AG08396 (cell line): ENCODE results near the gene UXS1.

ENCODE experiments used
- DNase-seq: peaks from one replicate; pipeline ENCODE4 v3.0.0; 2012; ENCODE audit warnings: low spot score, mixed read lengths

UXS1 gene

DNA sequence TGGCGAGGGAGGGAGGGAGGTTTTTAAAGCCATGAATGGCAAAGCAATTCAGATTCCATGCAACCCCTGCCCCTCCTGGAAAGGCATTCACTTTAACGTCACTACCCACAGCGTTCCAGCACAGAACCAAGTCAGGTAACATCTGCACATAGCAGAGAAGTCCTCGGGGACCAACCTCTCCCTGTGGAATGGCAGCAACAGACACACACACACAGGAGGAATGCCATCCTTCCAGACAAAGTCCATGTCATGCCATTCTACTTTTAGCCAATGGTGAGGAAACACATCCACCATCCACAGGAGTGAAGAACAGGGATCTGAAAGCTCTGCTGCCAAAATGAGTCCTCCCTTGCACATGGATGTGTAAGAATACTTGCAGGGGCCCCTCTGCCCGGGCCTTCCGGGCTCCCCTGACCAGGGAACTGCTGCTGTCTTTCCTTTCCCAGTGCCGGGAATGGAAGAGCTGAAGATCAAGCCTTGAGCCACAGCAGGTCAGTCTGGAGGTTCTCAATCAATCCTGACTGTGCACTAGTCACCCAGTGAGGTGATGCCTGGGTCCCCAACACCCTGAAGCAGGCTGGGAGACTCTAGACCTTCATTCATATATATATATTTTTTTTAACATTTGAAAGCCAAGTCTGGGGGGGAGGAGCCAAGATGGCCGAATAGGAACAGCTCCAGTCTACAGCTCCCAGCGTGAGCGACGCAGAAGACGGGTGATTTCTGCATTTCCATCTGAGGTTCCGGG lies 63.7 kb downstream of the UXS1 start:
- no peak for DNase-seq

DNA sequence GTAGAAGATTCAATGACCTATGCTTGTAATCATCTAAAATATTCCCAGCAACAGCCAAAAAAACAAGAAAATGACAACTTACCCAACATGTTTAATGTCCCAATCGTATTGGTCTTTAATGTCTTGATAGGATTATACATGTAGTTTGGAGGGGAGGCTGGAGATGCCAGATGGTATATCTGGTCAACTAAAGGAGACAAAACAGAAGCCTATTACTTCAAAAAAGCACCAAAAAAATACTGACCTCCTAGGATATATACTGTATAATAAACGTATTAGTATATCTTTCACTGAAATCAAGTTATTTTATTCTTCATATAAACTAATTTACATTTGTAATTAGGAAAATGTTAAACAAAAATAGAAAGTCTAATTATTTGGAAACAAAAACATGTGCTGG lies 64.5 kb downstream of the UXS1 start:
- no peak for DNase-seq

GRCh38 chr2:106129150-106129549 lies 65.0 kb downstream of the UXS1 start:
- DNase-seq: no peak

DNA sequence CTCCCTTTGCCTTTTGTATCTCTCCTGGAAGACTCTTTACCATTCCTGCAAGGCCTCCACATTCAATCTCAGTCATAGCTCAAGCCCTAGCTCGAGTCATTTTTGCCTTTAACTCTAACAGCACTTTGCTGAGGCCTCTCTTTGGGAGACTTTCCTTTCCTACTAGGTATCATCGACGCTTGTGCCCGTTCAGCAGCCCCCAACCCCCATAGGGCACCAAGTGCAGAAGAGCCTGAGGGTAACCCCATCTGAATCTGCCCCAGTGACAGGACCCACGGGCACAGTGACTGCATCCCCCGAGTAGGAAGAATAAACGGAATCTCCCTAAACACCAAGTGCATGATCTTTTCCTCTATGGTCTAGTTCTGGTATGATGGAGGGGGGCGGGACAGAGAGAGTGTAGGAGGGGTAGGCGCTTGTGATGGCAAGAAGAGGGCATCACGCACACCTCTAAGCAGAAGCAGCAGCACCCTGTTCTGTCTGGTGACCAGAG lies 66.3 kb downstream of the UXS1 start:
- DNase-seq: no peak

DNA sequence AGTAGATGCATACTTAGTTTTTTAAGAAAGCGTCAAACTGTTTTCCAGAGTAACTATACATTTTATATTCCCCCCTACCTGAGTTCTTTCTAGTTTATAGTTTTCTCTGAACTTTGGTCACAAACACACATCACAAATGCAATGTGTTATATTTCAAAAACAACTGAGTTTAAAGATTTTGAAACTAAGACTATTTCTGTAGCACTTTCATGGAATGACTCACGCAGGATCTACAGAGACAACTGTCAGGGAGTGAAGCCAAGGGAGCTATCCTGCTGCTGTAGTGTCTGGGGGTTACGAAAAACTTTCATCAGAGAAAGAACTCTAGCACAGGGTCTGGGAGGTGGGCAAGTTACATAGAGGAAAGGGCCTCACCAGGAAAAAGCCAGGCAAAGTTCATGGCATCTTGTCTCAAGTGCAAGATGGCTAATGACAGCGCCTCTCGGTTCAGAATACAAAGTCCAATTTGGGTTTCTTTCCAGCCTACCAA lies 66.8 kb downstream of the UXS1 start:
- DNase-seq: no peak

DNA sequence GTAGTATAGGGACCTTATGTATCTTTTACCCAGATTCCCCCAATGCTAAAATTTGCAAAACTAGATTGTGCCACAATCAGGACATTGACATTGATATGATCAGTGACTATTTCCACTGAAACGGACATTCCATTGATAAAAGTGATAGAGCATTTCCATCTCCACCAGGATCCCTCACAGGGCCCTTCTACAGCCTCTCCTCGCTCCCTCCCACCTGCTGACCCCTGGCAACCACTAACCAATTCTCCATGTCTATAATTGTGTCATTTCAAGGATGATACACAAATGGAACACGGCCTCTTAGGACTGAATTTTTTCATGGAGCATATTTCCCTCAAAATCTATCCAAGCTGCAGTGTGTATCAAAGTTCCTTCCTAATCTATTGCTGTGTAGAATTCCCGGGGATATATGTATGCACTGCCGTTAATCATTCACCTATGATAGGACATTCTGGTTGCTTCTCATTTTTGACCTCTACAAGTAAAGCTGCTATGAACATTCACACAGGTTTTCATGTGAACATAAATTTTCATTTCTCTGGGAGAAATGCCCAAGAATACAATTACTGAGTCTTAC lies 67.3 kb downstream of the UXS1 start:
- no peak for DNase-seq

DNA sequence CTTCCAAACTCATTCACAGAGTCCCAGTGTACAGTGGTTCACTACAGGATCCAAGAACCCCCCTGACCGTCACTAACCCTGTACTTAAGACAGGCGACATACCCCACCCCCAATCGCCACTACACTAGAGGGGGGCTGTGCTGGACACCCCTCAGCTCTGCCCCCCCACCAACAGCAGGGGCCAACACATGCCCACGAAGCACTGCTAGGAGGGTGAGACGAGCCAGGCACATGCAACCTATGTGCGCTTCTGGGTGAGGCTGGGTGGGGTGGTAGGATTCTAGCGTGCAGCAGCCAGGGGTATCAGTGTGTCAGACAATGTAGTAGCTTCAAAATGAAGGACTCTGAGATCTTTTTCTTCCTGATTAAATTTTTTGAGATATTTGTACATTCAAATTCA lies 67.8 kb downstream of the UXS1 start:
- no peak for DNase-seq

GRCh38 chr2:106124905-106125549 lies 69.1 kb downstream of the UXS1 start:
- DNase-seq: no peak

DNA sequence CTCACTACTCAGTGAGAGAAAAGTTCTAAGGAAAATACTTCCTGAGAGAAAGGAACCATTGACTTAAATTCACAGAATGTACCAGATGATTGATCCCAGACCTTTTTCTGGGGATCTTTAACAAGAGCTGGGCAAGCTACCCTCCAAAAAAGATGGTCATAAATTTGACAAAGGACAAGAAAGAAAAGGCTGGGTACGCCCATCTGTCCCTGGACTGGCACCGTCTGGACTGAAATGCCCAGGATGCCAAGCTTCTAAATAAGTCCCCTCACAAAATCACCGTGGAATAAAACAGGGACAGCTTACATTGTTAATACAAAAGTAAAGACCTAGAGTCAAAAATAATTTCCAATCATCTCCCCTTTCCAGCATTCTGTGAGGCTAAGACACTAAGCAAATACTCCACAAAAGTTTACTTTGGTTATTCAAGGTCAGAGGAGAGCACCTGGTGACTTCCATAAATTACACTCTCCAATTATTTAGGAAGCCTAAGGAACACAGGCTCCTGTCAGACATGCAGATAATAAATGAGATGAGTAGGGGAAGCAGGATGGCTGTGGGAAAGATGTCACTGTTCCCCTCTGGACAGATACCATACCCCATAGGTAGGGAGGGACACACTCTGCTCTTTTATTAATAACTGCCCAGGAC lies 69.9 kb downstream of the UXS1 start:
- no peak for DNase-seq

DNA sequence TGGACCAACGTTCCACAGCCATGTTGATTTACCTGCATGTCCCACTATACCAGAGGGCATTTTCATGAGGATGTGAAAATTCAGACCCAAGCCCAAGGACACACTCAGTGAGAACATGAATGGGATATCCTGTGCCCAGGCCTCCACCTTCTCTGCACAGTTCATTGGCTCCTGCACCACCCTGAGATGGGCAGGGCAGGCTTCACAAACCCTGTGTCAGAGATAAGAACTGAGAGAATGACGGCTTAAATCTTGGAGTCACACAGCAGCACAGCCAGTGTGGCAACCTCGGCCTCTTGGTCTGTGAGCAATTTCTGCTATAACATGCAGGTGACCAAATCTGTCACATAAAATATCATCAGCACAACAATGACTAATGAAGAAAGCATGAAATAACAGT lies 71.9 kb downstream of the UXS1 start:
- DNase-seq: no peak

DNA sequence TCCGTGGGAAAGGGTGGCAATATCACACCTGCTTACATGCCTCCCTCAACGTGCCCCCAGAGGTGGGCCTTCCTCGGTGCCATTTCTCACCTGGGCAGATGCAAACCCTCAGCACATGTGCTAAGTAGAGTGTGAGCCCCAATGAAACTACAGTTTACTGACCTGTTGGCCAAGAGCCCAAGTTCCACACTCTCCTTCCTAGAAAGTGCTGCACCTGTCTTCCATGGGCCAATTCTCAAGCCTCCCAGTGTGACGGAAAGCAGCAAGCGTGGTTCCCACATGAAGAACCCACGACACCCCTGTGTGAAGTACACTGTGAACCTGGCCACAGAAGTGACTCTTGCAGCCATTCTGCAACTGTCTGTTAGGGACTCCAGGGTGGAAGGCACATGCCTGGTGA lies 73.7 kb downstream of the UXS1 start:
- no peak for DNase-seq

DNA sequence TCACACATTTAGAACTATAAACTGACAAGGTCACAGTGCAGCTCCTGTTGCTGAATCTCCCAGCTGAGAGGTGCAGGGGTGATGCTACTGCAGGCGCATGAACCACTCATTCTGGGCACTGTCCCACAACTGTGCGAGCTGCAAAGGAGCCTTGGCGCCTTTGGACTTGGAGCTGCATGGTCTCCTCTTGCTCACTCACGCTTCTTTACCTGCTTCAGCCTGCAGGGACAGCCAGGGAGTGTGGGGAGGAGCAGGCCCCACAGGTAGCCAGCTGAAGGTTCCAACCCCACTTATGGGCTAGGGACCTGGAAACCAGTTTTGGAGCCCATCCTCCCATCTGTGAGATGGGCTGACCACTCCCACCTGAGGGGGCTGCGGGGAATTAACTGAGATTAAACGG lies 75.0 kb downstream of the UXS1 start:
- DNase-seq: no peak

- DNase-seq: no peak
Observed at GRCh38 chr2:106117882-106118684, 76.0 kb downstream of the UXS1 start.

DNA sequence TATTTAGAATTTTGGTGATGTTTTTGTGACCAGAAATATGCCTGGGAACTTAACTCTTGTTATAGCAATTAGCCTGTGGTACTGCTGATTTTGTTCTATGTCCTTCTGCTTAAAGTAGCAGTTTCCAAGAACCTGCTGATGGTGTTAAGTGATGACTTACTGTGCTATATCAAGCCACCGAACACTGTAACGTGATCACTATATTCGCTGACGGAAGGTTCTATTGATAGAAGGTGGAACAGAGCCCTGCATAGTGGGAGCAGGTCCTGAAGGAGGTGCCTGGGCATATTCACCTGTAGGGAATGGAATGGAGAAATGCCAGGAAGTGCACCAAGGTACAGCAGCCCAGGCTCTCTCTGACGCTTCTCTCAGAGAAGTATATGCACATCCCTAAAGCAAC lies 76.8 kb downstream of the UXS1 start:
- DNase-seq: no peak

DNA sequence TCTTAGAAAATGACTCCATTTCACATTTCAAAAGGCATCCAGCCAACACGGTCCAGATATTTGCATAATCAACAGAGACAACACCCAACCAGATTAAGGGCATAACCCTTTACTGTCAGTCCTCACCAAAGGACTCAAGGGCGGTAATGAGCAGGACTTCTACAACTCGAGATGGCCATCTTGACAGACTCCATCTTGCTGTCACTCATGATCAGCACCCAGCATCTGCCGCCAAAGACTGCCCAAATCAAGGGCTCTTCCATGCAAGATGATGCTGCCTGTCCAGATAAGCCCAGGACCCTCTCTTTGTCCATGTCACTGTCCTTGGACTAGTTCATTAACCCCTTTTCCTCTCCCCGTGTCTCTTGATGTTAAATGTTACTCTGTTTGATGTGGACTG lies 77.9 kb downstream of the UXS1 start:
- no peak for DNase-seq

DNA sequence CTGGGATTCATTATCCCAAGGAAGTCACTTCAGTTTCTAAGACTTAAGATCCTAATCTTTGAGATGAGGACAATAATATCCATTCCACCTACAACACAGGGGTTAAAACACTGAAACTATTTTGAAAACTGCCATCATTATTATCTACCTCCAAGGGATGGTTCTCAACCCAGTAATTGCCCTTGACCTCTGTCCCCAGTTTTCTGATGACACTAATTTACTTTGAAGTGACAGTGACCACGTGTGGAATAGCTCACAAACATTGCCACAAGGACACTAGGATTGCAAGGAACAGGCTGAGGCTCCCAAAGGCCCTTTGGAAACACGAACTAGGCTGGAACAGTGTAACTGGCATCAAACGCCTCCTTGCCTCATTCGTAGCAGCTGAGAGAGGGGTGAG lies 78.4 kb downstream of the UXS1 start:
- DNase-seq: no peak

DNA sequence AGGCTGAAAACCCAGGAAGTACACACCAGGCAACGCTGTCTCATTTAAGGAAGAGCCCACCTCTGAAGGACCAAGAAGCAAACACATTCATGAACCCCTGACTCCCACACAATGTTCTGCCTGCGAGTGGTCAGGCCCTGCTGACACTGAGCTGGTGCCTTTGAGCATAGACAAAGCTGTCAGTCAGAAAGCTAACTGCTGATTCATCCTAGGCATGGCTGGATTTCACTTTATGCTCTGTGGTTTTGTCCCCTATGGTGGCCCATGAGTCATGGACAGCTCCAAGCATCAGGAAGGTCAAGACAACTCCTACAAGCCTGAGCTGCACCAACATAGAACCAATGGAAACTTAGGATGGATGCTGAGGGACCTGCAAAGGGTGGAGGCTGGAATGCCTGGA lies 78.9 kb downstream of the UXS1 start:
- peak; percentile 74 for DNase-seq

GRCh38 chr2:106114166-106114565 lies 79.9 kb downstream of the UXS1 start:
- no peak for DNase-seq

GRCh38 chr2:106113361-106113966 lies 80.6 kb downstream of the UXS1 start:
- DNase-seq: no peak

DNA sequence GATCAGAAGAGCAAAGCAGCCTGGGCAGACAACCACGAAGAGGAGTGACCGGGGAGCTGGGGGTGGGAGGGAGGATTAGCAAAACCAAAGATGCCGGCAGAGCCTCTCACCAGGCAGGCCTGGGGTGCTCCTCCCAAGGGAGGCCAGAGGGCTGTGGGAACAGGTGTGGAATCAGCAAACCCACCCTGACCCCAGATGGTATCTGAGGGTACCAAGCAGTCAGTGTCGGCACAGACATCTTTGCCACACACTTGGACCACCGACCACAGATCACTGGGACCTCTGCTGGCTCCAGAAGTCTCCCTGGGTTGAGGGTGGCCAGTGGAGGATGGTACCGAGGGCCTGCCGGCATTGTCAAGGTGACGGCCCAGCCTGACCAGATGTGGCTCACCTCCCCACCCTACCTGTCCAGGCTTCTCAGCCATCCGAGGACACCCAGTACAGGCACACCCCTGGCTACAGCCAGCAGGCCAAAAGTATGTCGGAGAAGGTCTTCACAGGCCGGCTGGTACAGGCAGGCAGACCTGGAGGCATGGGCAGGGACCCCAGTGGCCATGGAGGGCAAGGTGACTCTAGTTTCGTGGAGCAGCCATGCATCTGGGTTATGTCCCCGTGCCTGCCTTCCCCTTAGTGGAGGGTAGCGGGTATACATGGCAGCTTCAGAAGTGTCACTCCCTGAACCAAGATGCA lies 82.1 kb downstream of the UXS1 start:
- DNase-seq: no peak
